ENCODE data around the gene ZNF619.

DNA sequence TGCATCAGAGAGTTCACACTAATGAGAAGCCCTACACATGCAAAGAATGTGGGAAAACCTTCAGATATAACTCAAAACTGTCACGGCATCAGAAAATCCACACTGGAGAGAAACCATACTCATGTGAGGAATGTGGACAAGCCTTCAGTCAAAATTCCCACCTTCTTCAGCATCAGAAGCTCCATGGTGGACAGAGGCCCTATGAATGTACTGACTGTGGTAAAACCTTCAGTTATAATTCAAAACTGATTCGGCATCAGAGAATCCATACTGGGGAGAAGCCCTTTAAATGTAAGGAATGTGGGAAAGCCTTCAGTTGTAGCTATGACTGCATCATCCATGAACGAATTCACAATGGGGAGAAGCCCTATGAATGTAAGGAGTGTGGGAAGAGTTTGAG, 10.2 kb downstream of the ZNF619 start:
- TF ChIP-seq SRF (CRISPR knock-in tag; IDR thresholded peaks at IDR 0.05): no peak
- no peak for TF ChIP-seq ATF6 (CRISPR knock-in tag; IDR thresholded peaks at IDR 0.05)
- no peak for TF ChIP-seq NR2C2 (CRISPR knock-in tag; IDR thresholded peaks at IDR 0.05)
- no peak for TF ChIP-seq NR2C2 (tag; IDR thresholded peaks at IDR 0.05)

Data from K562 (cell line).